ENCODE results near the gene NFATC2. TPM values are rescaled to one million over a fixed set of nuclear protein-coding genes. Genes with fewer than 3 reads are reported as not detected.

NFATC2 gene
- total and polyA plus RNA-seq, 2 of the 8 experiments (the other 6 are each of a cell fraction or from before 2014, with no cell fraction given): 0.27 to 0.91 TPM

DNA sequence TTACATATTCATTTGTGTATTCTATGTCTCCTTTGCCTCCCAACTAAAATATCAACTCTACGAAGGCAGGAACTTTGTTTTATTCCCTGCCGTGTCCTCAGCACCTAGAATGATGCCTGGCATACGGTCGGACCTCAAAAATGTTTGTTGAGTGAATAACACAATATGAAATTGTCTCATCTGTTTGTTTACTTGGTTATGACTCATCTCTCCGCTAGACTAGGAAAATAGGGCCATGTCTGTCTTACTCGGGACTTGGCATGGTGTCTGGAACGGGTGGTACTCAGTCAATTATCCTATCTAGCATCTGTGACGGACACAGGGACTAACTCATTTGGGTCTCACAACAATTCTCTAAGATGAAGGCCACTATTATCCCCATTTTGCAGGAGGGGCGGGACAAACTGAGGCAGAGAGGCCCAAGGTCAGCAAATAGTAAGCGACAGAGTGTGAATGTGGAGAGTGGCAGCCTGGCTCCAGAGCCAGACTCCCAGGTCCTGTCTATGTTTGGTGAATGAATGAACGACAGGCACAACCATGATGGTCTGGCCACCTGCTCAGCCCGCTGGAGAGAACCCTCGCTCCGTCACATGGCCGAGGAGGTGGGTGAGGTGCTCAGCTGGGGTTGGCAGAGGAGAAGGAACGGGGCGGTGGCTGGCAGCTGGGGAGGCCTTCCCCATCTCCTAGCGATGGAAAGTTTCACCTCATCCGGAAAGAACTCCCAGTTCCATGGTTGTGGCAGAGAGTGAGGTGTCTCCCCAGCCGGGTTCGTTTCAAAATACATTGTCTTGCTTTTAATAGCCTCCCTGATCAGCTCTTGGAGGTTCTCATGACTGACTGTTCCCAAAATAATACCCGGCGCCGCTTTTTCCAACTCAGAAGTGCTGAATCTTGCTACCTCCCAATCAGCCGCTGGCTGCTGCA lies 27.6 kb upstream of the NFATC2 start:
- Histone ChIP-seq H4K91ac (replicated peaks; ENCODE audit: insufficient read length, low read length) (no peak overlapping the region), H3K9me3 (ENCODE audit: insufficient read depth in 2 of 2, low read depth in 1 of 2, low read length in 1 of 2) (no peaks in the 10 kb centered on the region), H3K23ac (ENCODE audit: insufficient read length) (no peak overlapping the region), H3K79me1 (ENCODE audit: low read depth, low read length) (no peaks in the 10 kb centered on the region), H2AK5ac (ENCODE audit: low read depth, low read length) (no peak overlapping the region), H3K9ac (replicated peaks in 1 of 4; ENCODE audit: extremely low read depth in 1 of 4, low read depth in 3 of 4, low read length in 3 of 4) (no peak overlapping the region), H2AFZ (ENCODE audit: low read length) (no peak overlapping the region), H3K4ac (replicated peaks; ENCODE audit: insufficient read length, low read depth, low read length) (no peak overlapping the region), H3K27ac (ENCODE audit: low read depth, low read length) (no peak overlapping the region), H3K14ac (ENCODE audit: insufficient read length) (no peak overlapping the region), H4K8ac (ENCODE audit: extremely low read depth, insufficient read depth, low read length) (no peak overlapping the region; the same call in 1 of the 2 replicates), H3K4me1 (replicated peaks in 1 of 4; ENCODE audit: control insufficient read depth in 3 of 4, insufficient read depth in 4 of 4, low read length in 3 of 4) (no peaks in the 10 kb centered on the region), H4K20me1 (replicated peaks in 1 of 2; ENCODE audit: control insufficient read depth in 1 of 2, insufficient read depth in 2 of 2, low read length in 2 of 2) (no peaks in the 10 kb centered on the region), H2BK5ac (ENCODE audit: low read depth, low read length) (no peak overlapping the region), H3K4me2 (ENCODE audit: insufficient read depth in 1 of 2, low read depth in 2 of 2, low read length in 2 of 2) (no peak overlapping the region), H2BK12ac (ENCODE audit: low read depth, low read length) (no peak overlapping the region), H3K27me3 (replicated peaks in 1 of 4; ENCODE audit: control insufficient read depth in 3 of 4, extremely low read depth in 1 of 4, insufficient read depth in 3 of 4, low read length in 3 of 4) (peaks cover 0 to 3% (median 0%) of the 10 kb centered on the region in 4 experiments; a peak in 1 of 7 replicates), H2BK20ac (ENCODE audit: low read length) (no peak overlapping the region), H3K23me2 (ENCODE audit: low read depth, low read length) (peaks cover 3% of the 10 kb centered on the region; the same call in 1 of the 2 replicates), H2BK15ac (ENCODE audit: low read length) (no peak overlapping the region), H3K56ac (replicated peaks; ENCODE audit: insufficient read length, low read depth, low read length) (no peak overlapping the region), H3K4me3 (ENCODE audit: extremely low read depth in 1 of 4, insufficient read depth in 2 of 4, low read depth in 3 of 4, low read length in 4 of 4) (no peak overlapping the region), H3K79me2 (ENCODE audit: control insufficient read depth in 1 of 2, insufficient read depth in 2 of 2, low read length in 2 of 2) (no peaks in the 10 kb centered on the region), H3K18ac (ENCODE audit: extremely low read depth, low read length) (no peak overlapping the region), H4K5ac (ENCODE audit: insufficient read length, low read depth, low read length) (no peak overlapping the region), H3K36me3 (ENCODE audit: control insufficient read depth in 2 of 4, insufficient read depth in 4 of 4, low read length in 3 of 4) (no peaks in the 10 kb centered on the region), H2BK120ac (replicated peaks; ENCODE audit: low read depth, low read length) (no peak overlapping the region)
- POLR2A ChIA-PET (ENCODE audit: partially characterized antibody): no interaction called here
- no peak for TF ChIP-seq KDM1A (IDR thresholded peaks at IDR 0.05; ENCODE audit: borderline replicate concordance, low read length)
- FAIRE-seq: no peak
- 86% methylated on average over 25 of the region's 25 CpGs; no CpG with 5 or more reads in 1 of the 2 experiments for WGBS, 2 experiments (ENCODE audit: extremely low coverage in 1 of 2, insufficient coverage in 1 of 2, insufficient read length in 1 of 2, insufficient replicate concordance in 2 of 2, low coverage in 1 of 2, low lambda C conversion rate in 2 of 2, missing lambda C conversion rate in 1 of 2)
- DNase-seq (ENCODE audit: low read depth in 1 of 2, low spot score in 2 of 2): no peak
- CTCF ChIA-PET (ENCODE audit: partially characterized antibody): interaction anchor here (0.7 kb wide), 1 partner anchor 99 kb away, joined by 3 read pairs; no protein-coding TSS in a partner anchor
